ENCODE data around the gene RICTOR. TPM values are rescaled to one million over a fixed set of nuclear protein-coding genes. Genes with fewer than 3 reads are reported as not detected.

RICTOR gene
- total and polyA plus RNA-seq, 2 of the 4 experiments (the other 2 are of a cell fraction): 4.1 to 35.7 TPM

DNA sequence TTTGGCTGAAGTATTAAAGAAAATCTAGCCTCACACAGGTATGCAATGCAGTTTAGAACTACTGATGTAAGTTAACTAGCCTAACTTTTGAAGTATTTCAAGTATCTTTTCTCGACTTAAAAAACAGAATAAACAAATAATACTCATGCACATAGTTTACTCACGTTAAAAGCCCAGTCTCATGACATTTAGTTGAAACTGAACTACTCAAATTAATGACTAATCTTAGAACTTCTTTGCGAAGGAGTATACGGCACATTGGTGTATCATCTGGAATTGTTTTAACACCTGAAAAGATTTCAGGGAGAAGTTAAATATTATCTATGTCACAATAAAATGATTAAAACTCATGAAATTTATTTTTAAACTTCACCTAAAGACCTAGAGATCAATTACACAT, 129.9 kb downstream of the RICTOR start:
- Histone ChIP-seq H2BK5ac (ENCODE audit: low read depth, low read length, poor library complexity, severe bottlenecking) (no peak overlapping the region), H3K4me1 (ENCODE audit: control insufficient read depth, insufficient read depth, low read length) (peaks cover 2% of the 10 kb centered on the region; the same call in 1 of the 2 replicates), H2AFZ (replicated peaks; ENCODE audit: low read length, poor library complexity) (no peak overlapping the region), H3K4me3 (ENCODE audit: insufficient read depth, low read depth, low read length) (no peak overlapping the region), H3K27me3 (ENCODE audit: control insufficient read depth, insufficient read depth, low read length) (no peaks in the 10 kb centered on the region), H3K14ac (replicated peaks; ENCODE audit: low read depth, low read length) (no peak overlapping the region), H3K9me3 (ENCODE audit: control insufficient read depth, insufficient read depth, low read length) (no peaks in the 10 kb centered on the region), H3K27ac (ENCODE audit: insufficient read depth, low read length) (no peak overlapping the region), H4K20me1 (ENCODE audit: insufficient read depth, low read length) (no peaks in the 10 kb centered on the region), H3K36me3 (ENCODE audit: control insufficient read depth, insufficient read depth, low read length) (peaks cover 24% of the 10 kb centered on the region), H2AK9ac (replicated peaks; ENCODE audit: low read depth, low read length, poor library complexity) (no peak overlapping the region), H3K4ac (ENCODE audit: low read depth, low read length) (no peak overlapping the region), H4K91ac (ENCODE audit: insufficient read depth, low read depth, low read length) (no peak overlapping the region), H2BK120ac (ENCODE audit: low read depth, low read length) (no peak overlapping the region), H2AK5ac (ENCODE audit: low read depth, low read length) (no peak overlapping the region), H3K79me1 (ENCODE audit: low read depth in 1 of 2, low read length in 2 of 2) (peaks cover 0 to 7% of the 10 kb centered on the region in 2 experiments; a peak in 2 of 4 replicates), H3K9ac (ENCODE audit: low read depth, low read length) (no peak overlapping the region), H3K18ac (ENCODE audit: low read depth, low read length) (no peak overlapping the region), H3K56ac (ENCODE audit: extremely low read depth, insufficient read depth, low read length) (no peak overlapping the region), H3K23ac (ENCODE audit: low read depth, low read length) (no peak overlapping the region), H2BK15ac (ENCODE audit: low read depth, low read length) (no peak overlapping the region), H3K4me2 (ENCODE audit: low read depth, low read length) (no peak overlapping the region), H2BK20ac (ENCODE audit: low read depth, low read length) (no peak overlapping the region), H3K9me1 (ENCODE audit: insufficient read depth, low read length) (no peaks in the 10 kb centered on the region), H4K5ac (ENCODE audit: low read depth, low read length) (no peak overlapping the region), H4K8ac (ENCODE audit: low read depth in 2 of 2, low read length in 2 of 2) (no peak overlapping the region)
- BruUV-seq (replicated peaks): no TSS peak
- ChIA-PET POLR2A (ENCODE audit: unreplicated experiment) (no interaction called here), CTCF (no interaction called here)
- intact Hi-C loops (cut with micrococcal nuclease): no loop called here
- DNase-seq: no peak
- ATAC-seq (ENCODE audit: low read depth): no peak
- in situ Hi-C loops (cut with MboI; ENCODE audit: low sequenced_read_pairs): no loop called here
- dilution Hi-C loops (cut with HindIII; ENCODE audit: low sequenced_read_pairs, unreplicated experiment): no loop called here
- no CpG with 5 or more reads among the region's 4 CpGs for WGBS, 2 experiments (ENCODE audit: extremely low coverage in 2 of 2, insufficient read length in 1 of 2)
- no peak for TF ChIP-seq POLR2A (IDR thresholded peaks at IDR 0.05; ENCODE audit: low read depth, low read length)
- no peak for TF ChIP-seq NFE2L2 (IDR thresholded peaks at IDR 0.05; ENCODE audit: low read depth, low read length)
